SK-N-SH treated with all-trans-retinoic acid at 6 μM for 48 hours (cell line): ENCODE measurements around the gene TFCP2.
"Not testable (repeated sequence)": the region's sequence is repeated elsewhere in the genome, so short reads cannot be mapped to it uniquely, and the experiment has no call there.

Experiments
- ATAC-seq: fragments of 200-7000 bp; cut with Tn5 transposase; 3 replicates; pipeline ENCODE4 v1.9.1; 2020; ENCODE audit warnings: mild to moderate bottlenecking, moderate library complexity
- BACH2 ChIP-seq: fragments of 250-450 bp; sonication (Bioruptor Pico); IDR thresholded peaks from 2 replicates; pipeline ENCODE4 v1.9.0; 2021; ENCODE audit warnings: mild to moderate bottlenecking, borderline replicate concordance
- CSDC2 ChIP-seq: fragments of 250-450 bp; sonication (Bioruptor Pico); IDR thresholded peaks from 2 replicates; pipeline ENCODE4 v1.5.0; 2020; ENCODE audit warnings: mild to moderate bottlenecking, moderate library complexity
- ESRRG ChIP-seq: fragments of 250-450 bp; sonication (Bioruptor Pico); IDR thresholded peaks from 2 replicates; pipeline ENCODE4 v1.6.1; 2021; ENCODE audit warnings: mild to moderate bottlenecking
- GLIS3 ChIP-seq: fragments of 250-450 bp; sonication (Bioruptor Pico); IDR thresholded peaks from 2 replicates; pipeline ENCODE4 v1.5.0; 2020; ENCODE audit warnings: mild to moderate bottlenecking, moderate library complexity
- ISL1 ChIP-seq: fragments of 250-450 bp; sonication (Bioruptor Pico); IDR thresholded peaks from 2 replicates; pipeline ENCODE4 v2.1.2; 2022; ENCODE audit warnings: mild to moderate bottlenecking, moderate library complexity
- OSR1 ChIP-seq: fragments of 250-450 bp; sonication (Bioruptor Pico); IDR thresholded peaks from 2 replicates; pipeline ENCODE4 v1.8.0; 2022; ENCODE audit warnings: moderate library complexity, mild to moderate bottlenecking, inconsistent platforms
- PPARA ChIP-seq: fragments of 250-450 bp; sonication (Bioruptor Pico); IDR thresholded peaks from 2 replicates; pipeline ENCODE4 v1.5.0; 2020; ENCODE audit warnings: mild to moderate bottlenecking, borderline replicate concordance
- RARB ChIP-seq: fragments of 250-450 bp; sonication (Bioruptor Pico); IDR thresholded peaks from 2 replicates; pipeline ENCODE4 v1.8.0; 2021; ENCODE audit warnings: mild to moderate bottlenecking, moderate library complexity
- SNAI2 ChIP-seq: fragments of 250-450 bp; sonication (Bioruptor Pico); IDR thresholded peaks from 2 replicates; pipeline ENCODE4 v1.5.0; 2020; ENCODE audit warnings: mild to moderate bottlenecking, moderate library complexity
- TCF4 ChIP-seq: fragments of 250-450 bp; sonication (Bioruptor Pico); IDR thresholded peaks from 2 replicates; pipeline ENCODE4 v1.8.0; 2021; ENCODE audit warnings: mild to moderate bottlenecking, moderate library complexity, borderline replicate concordance
- TOX ChIP-seq: fragments of 250-450 bp; sonication (Bioruptor Pico); IDR thresholded peaks from 2 replicates; pipeline ENCODE4 v1.8.0; 2021; ENCODE audit warnings: mild to moderate bottlenecking, moderate library complexity, borderline replicate concordance
- ZC3H10 ChIP-seq: fragments of 250-450 bp; sonication (Bioruptor Pico); IDR thresholded peaks from 2 replicates; pipeline ENCODE4 v1.5.1; 2021; ENCODE audit warnings: mild to moderate bottlenecking, moderate library complexity
- ZFP3 ChIP-seq: fragments of 250-450 bp; sonication (Bioruptor Pico); IDR thresholded peaks from 2 replicates; pipeline ENCODE4 v1.5.0; 2020; ENCODE audit warnings: mild to moderate bottlenecking, moderate library complexity
- ZNF70 ChIP-seq: fragments of 450-650 bp; formaldehyde crosslinking; IDR thresholded peaks from 2 replicates; pipeline ENCODE4 v1.5.0; 2020; ENCODE audit warnings: mild to moderate bottlenecking, moderate library complexity
- TF ChIP-seq, protein P1 (sequence below): fragments of 250-450 bp; sonication (Bioruptor Pico); IDR thresholded peaks from 2 replicates; pipeline ENCODE4 v1.8.0; 2021; ENCODE audit warnings: low read depth, mild to moderate bottlenecking, moderate library complexity, borderline replicate concordance
- TF ChIP-seq, protein P2 (sequence below): fragments of 250-450 bp; sonication (Bioruptor Pico); IDR thresholded peaks from 2 replicates; pipeline ENCODE4 v1.8.0; 2020; ENCODE audit warnings: mild to moderate bottlenecking, moderate library complexity, borderline replicate concordance
- TF ChIP-seq, protein P3 (sequence below): fragments of 250-450 bp; sonication (Bioruptor Pico); IDR thresholded peaks from 2 replicates; pipeline ENCODE4 v1.5.1; 2020; ENCODE audit warnings: low read depth, mild to moderate bottlenecking, moderate library complexity
- TF ChIP-seq, protein P4 (sequence below): fragments of 250-450 bp; sonication (Bioruptor Pico); IDR thresholded peaks from 2 replicates; pipeline ENCODE4 v1.5.1; 2021; ENCODE audit warnings: mild to moderate bottlenecking, moderate library complexity

The TFCP2 gene

DNA sequence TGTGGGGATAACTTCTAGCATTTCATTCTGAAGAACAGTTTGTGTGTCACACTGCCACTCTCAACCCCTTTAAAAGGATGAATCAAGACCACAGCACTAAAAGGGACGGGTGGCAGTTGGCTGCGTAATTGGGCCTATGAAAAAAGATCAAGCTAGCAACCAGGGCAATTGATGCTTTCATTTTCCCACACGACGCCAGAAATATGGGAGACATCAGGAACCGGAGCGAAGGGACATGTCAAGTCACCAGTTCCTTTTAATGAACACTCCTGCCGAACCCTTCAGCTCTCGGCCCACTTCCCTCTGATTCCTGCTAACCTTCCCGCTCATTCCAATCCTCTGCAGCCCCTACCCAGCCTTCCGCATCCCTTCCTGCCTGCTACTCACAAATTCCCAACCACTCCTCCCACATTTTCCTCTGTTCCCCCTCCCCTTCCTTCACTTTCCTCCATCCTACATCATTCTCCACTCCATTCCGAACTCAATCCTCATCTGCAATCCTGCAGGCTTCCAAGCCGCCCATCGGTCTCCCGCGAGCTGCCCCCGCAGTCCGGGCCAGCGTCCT lies 90.3 kb downstream of the TFCP2 start (continued):
- TF ChIP-seq ISL1 (CRISPR knock-in tag): no peak

DNA sequence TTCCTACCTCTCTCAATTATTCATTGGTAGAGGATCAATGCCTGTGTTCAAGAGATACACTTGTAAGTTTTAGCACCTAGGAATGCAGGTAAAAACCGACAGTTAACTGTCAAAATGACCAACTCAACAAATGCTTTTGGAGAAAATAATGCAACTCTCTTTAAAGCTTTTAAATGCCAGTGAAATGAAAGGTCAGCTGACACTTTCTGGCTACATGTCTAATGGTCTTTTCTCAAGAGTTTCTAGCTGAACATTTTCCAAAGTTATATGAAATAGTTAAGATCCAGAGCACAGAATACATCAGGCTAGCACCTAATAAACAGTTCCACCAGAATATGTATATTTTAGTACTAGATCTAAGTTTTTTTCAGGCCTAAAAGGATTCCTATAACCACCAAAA lies 91.5 kb downstream of the TFCP2 start:
- no peak for TF ChIP-seq ESRRG
- no peak for TF ChIP-seq PPARA (CRISPR knock-in tag)
- TF ChIP-seq, protein P1, sequence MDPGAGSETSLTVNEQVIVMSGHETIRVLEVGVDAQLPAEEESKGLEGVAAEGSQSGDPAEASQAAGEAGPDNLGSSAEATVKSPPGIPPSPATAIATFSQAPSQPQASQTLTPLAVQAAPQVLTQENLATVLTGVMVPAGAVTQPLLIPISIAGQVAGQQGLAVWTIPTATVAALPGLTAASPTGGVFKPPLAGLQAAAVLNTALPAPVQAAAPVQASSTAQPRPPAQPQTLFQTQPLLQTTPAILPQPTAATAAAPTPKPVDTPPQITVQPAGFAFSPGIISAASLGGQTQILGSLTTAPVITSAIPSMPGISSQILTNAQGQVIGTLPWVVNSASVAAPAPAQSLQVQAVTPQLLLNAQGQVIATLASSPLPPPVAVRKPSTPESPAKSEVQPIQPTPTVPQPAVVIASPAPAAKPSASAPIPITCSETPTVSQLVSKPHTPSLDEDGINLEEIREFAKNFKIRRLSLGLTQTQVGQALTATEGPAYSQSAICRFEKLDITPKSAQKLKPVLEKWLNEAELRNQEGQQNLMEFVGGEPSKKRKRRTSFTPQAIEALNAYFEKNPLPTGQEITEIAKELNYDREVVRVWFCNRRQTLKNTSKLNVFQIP (CRISPR knock-in tag): no peak
- no peak for TF ChIP-seq RARB (CRISPR knock-in tag)
- no peak for ATAC-seq

DNA sequence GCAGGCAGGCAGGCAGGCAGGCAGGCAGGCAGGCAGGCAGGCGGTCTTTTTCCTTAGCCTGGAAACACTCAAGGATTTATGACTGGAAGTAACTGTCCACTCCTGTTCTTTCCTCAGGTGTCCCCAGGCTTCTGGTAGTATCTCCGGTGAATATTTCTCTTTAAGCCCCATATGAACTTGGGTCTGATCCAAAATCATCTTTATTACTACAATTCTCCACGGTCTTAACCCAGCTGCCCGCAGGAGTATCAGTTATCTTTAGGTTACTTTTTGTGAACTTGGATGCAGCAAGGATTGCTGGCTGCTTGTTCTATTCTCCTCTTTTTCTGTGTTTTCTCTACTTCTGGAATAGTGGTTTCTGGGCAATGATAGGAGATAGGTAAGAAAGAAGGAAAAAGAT lies 92.8 kb downstream of the TFCP2 start:
- TF ChIP-seq CSDC2 (no peak), TCF4 (no peak), GLIS3 (CRISPR knock-in tag) (no peak), ISL1 (CRISPR knock-in tag) (no peak), SNAI2 (CRISPR knock-in tag) (no peak)
- TF ChIP-seq, protein P2, sequence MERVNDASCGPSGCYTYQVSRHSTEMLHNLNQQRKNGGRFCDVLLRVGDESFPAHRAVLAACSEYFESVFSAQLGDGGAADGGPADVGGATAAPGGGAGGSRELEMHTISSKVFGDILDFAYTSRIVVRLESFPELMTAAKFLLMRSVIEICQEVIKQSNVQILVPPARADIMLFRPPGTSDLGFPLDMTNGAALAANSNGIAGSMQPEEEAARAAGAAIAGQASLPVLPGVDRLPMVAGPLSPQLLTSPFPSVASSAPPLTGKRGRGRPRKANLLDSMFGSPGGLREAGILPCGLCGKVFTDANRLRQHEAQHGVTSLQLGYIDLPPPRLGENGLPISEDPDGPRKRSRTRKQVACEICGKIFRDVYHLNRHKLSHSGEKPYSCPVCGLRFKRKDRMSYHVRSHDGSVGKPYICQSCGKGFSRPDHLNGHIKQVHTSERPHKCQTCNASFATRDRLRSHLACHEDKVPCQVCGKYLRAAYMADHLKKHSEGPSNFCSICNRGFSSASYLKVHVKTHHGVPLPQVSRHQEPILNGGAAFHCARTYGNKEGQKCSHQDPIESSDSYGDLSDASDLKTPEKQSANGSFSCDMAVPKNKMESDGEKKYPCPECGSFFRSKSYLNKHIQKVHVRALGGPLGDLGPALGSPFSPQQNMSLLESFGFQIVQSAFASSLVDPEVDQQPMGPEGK (CRISPR knock-in tag): no peak
- no peak for ATAC-seq

DNA sequence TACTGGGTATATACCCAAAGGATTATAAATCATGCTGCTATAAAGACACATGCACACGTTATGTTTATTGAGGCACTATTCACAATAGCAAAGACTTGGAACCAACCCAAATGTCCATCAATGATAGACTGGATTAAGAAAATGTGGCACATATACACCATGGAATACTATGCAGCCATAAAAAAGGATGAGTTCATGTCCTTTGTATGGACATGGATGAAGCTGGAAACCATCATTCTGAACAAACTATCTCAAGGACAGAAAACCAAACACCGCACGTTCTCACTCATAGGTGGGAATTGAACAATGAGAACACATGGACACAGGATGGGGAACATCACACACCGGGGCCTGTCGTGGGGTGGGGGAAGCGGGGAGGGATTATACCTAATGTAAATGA lies 94.1 kb downstream of the TFCP2 start:
- not testable (repeated sequence) for ATAC-seq

DNA sequence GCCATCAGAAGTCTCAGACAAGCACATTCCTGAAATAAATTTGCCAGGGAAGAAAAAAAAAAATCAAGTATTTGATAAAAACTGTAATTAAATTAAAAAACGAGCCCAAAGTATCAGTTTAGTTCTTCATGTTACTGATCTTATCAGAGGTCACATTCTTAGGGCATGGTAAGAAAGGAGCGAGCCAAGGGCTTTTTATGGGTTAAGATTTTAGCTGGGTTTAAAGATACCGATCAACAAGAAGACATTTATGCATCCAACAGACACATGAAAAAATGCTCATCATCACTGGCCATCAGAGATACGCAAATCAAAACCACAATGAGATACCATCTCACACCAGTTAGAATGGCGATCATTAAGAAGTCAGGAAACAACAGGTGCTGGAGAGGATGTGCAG lies 94.6 kb downstream of the TFCP2 start:
- not testable (repeated sequence) for ATAC-seq

DNA sequence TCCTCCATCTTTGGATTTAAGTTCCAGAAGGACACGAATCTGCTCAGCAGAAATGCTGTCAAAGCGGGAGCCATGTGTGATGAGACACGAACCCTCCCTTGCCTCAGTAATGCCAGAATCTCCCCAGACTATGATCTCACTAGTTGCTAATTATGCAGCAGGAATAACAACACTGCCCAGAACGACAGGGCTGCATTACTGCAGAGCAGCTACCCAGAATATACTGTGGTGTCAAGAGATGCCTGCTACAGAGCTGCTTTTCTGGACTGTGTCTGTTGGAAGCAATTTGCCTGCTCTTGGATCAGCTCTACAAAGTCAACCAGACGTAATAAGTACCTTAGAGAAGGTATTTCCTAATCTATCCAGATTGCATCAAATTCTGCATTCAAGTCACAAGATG lies 95.0 kb downstream of the TFCP2 start:
- no peak for TF ChIP-seq ESRRG
- TF ChIP-seq TOX (CRISPR knock-in tag): no peak
- no peak for TF ChIP-seq CSDC2
- TF ChIP-seq ZC3H10 (CRISPR knock-in tag): no peak
- no peak for TF ChIP-seq ZFP3 (CRISPR knock-in tag)
- TF ChIP-seq TCF4: no peak
- no peak for TF ChIP-seq RARB (CRISPR knock-in tag)
- TF ChIP-seq OSR1 (CRISPR knock-in tag): no peak
- no peak for TF ChIP-seq GLIS3 (CRISPR knock-in tag)
- TF ChIP-seq, protein P1 (CRISPR knock-in tag): no peak
- no peak for TF ChIP-seq PPARA (CRISPR knock-in tag)
- TF ChIP-seq, protein P3, sequence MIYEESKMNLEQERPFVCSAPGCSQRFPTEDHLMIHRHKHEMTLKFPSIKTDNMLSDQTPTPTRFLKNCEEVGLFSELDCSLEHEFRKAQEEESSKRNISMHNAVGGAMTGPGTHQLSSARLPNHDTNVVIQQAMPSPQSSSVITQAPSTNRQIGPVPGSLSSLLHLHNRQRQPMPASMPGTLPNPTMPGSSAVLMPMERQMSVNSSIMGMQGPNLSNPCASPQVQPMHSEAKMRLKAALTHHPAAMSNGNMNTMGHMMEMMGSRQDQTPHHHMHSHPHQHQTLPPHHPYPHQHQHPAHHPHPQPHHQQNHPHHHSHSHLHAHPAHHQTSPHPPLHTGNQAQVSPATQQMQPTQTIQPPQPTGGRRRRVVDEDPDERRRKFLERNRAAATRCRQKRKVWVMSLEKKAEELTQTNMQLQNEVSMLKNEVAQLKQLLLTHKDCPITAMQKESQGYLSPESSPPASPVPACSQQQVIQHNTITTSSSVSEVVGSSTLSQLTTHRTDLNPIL (CRISPR knock-in tag): no peak
- no peak for TF ChIP-seq BACH2 (CRISPR knock-in tag)
- TF ChIP-seq ZNF70 (CRISPR knock-in tag): no peak
- TF ChIP-seq, protein P4, sequence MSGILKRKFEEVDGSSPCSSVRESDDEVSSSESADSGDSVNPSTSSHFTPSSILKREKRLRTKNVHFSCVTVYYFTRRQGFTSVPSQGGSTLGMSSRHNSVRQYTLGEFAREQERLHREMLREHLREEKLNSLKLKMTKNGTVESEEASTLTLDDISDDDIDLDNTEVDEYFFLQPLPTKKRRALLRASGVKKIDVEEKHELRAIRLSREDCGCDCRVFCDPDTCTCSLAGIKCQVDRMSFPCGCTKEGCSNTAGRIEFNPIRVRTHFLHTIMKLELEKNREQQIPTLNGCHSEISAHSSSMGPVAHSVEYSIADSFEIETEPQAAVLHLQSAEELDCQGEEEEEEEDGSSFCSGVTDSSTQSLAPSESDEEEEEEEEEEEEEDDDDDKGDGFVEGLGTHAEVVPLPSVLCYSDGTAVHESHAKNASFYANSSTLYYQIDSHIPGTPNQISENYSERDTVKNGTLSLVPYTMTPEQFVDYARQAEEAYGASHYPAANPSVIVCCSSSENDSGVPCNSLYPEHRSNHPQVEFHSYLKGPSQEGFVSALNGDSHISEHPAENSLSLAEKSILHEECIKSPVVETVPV: no peak
- peak; percentile 16; the same call in 2 of the 3 replicates for ATAC-seq
